Adrenal gland (tissue), 12 donors: Measurements from ENCODE around the gene NHSL2. TPM values are rescaled to one million over a fixed set of nuclear protein-coding genes. Genes with fewer than 3 reads are reported as not detected.

ENCODE experiments used
- DNase-seq, 7 donors: peaks; one replicate each; pipeline ENCODE4 v3.0.0-alpha.2; 2019 to 2020
- H3K27ac ChIP-seq, 5 donors: fragments of 200-600 bp; sonication (generic) in 4 of 5; 1 replicate in 3 of 5; 2 replicates in 2 of 5; pipeline versions ENCODE4 v1.5.1 to v1.8.0; 2016 to 2020; ENCODE audit warnings: mild to moderate bottlenecking in 1 of 5
- H3K27me3 ChIP-seq: fragments of 200-600 bp; 2 replicates; pipeline ENCODE4 v1.8.0; 2021
- H3K36me3 ChIP-seq, 2 donors: fragments of 200-600 bp; replicated peaks in 1 of 2; 1 replicate in 1 of 2; 2 replicates in 1 of 2; pipeline versions ENCODE4 v1.5.1 to v1.8.0; 2018 to 2022
- H3K4me1 ChIP-seq, 2 donors: fragments of 200-600 bp; replicated peaks in 1 of 2; 1 replicate in 1 of 2; 2 replicates in 1 of 2; pipeline versions ENCODE4 v1.5.1 to v1.8.0; 2018 to 2021
- H3K4me3 ChIP-seq, 4 donors: fragments of 200-600 bp; sonication (generic) in 3 of 4; one replicate each; pipeline ENCODE4 v1.5.1; 2016 to 2018
- H3K9me3 ChIP-seq, 3 donors: fragments of 200-600 bp; sonication (generic) in 1 of 3; replicated peaks in 1 of 3; 1 replicate in 2 of 3; 2 replicates in 1 of 3; pipeline versions ENCODE4 v1.5.1 to v1.8.0; 2016 to 2021
- CTCF ChIP-seq, 6 experiments: fragments of 450-650 bp in 4 of 6; fragments of 200-600 bp in 2 of 6; sonication (generic) in 1 of 6; IDR thresholded peaks; 1 replicate in 5 of 6; 2 replicates in 1 of 6; pipeline versions ENCODE4 v1.5.1 to v1.8.0; 2016 to 2021; ENCODE audit warnings: antibody characterized with exemption in 6 of 6, mild to moderate bottlenecking in 2 of 6, moderate library complexity in 1 of 6
- POLR2A ChIP-seq, 2 donors: fragments of 450-650 bp; IDR thresholded peaks; one replicate each; pipeline ENCODE4 v1.6.1; 2017; ENCODE audit warnings: antibody characterized with exemption in 2 of 2, mild to moderate bottlenecking in 2 of 2, moderate library complexity in 1 of 2
- WGBS, 4 donors: extraction: QIAGEN DNeasy Blood & Tissue Kit in 2 of 4; methylation state at CpG; one replicate each; pipeline versions ENCODE4 v1.1.5 to v1.1.7; 2013 to 2017; 5-methylcytosine and 5-hydroxymethylcytosine counted together
- intact Hi-C, 2 donors: fragments of 100-400 bp; cut with DNase I; formaldehyde crosslinking; loops; one replicate each; pipeline versions ENCODE4 v1.14.1 to v1.15.0; 2022 to 2023
- polyA plus RNA-seq, 3 donors: library from polyadenylated mRNA; stranded (reverse); fragments of 200-250 nt in 2 of 3; fragments of 350-450 nt in 1 of 3; fragmentation: Illumina TruSeq in 1 of 3; extraction: RNeasy Lipid Tissue Mini Kit (QIAGEN cat#74804) in 1 of 3; gene quantifications; one replicate each; pipeline ENCODE4 v1.2.3, GENCODE V29; 2013 to 2014
- total RNA-seq, 9 donors: library from RNA; depleted of rRNA in 4 of 9; stranded (reverse); fragments of >200 nt in 4 of 9; fragments of 120-200 nt in 1 of 9; fragmentation: NEBNext Ultra II Directional in 1 of 9; extraction: Animal tissue kit (Norgen Biotek cat#: 25700) in 1 of 9; gene quantifications; one replicate each; pipeline versions ENCODE4 v1.1.0 to v1.2.4, GENCODE V29; 2013 to 2023
- donor health status: healthy with polysubstance abuse.
- donor health status: Bipolar disorder and iron deficiency.
- donor health status: DM: yes; HTN: yes; CAD: no.
- donor health status: DM: no; HTN: no; CAD: no.
- donor health status: DM: no; HTN: no; CAD: no.
- donor health status: DM: yes; HTN: yes; CAD: no.

Gene NHSL2
- total and polyA plus RNA-seq, 12 donors: 1.3 to 18.2 (median 4.8) TPM

GRCh38 chrX:72005046-72005445 lies 94.4 kb downstream of the NHSL2 start:
- Histone ChIP-seq H3K9me3 (no peaks in the 10 kb centered on the region), H3K27me3 (peaks cover 8% of the 10 kb centered on the region), H3K36me3 (no peaks in the 10 kb centered on the region), H3K4me1 (no peaks in the 10 kb centered on the region), H3K4me3 (no peak overlapping the region), H3K27ac (no peak overlapping the region)
- TF ChIP-seq POLR2A (IDR thresholded peaks at IDR 0.05): no peak
- no peak for TF ChIP-seq CTCF (IDR thresholded peaks at IDR 0.05)
- WGBS, 4 donors: 86 to 100% (median 93%) methylated on average over 1 to 2 of the region's 2 CpGs
- intact Hi-C loops: loop anchor here in 1 of 2 donors (5.0 kb wide), 1 partner anchor 122 kb away; no protein-coding TSS in a partner anchor
- peak in 1 of 7 donors; percentile 1 for DNase-seq

- intact Hi-C loops: loop anchor here in 1 of 2 donors (5.0 kb wide), 1 partner anchor 121 kb away; no protein-coding TSS in a partner anchor
- WGBS, 4 donors: 83 to 96% (median 92%) methylated on average over 4 of the region's 4 CpGs
- TF ChIP-seq POLR2A (IDR thresholded peaks at IDR 0.05) (no peak), CTCF (IDR thresholded peaks at IDR 0.05) (no peak)
Observed at GRCh38 chrX:72006461-72006860, 95.8 kb downstream of the NHSL2 start.

GRCh38 chrX:72009731-72010130 lies 99.1 kb downstream of the NHSL2 start:
- Histone ChIP-seq H3K27ac (no peak overlapping the region), H3K9me3 (no peaks in the 10 kb centered on the region), H3K4me3 (no peak overlapping the region), H3K36me3 (no peaks in the 10 kb centered on the region), H3K27me3 (peaks cover 4% of the 10 kb centered on the region), H3K4me1 (no peaks in the 10 kb centered on the region)
- WGBS, 4 donors: 75 to 100% (median 87%) methylated on average over 1 to 2 of the region's 2 CpGs
- peak in 1 of 7 donors; percentile 1 for DNase-seq
- intact Hi-C loops: loop anchor here in 1 of 2 donors (5.0 kb wide), 1 partner anchor 118 kb away; no protein-coding TSS in a partner anchor
- TF ChIP-seq POLR2A (IDR thresholded peaks at IDR 0.05) (no peak), CTCF (IDR thresholded peaks at IDR 0.05) (no peak)

More at GRCh38 chrX:72006461-72006860, 95.8 kb downstream of the NHSL2 start:
- DNase-seq: peak in 1 of 7 donors; percentile 1
- H3K36me3 ChIP-seq: no peaks in the 10 kb centered on the region
- no peaks in the 10 kb centered on the region for H3K9me3 ChIP-seq
- no peaks in the 10 kb centered on the region for H3K4me1 ChIP-seq
- no peak overlapping the region for H3K27ac ChIP-seq
- no peak overlapping the region for H3K4me3 ChIP-seq
- peaks cover 8% of the 10 kb centered on the region for H3K27me3 ChIP-seq

- Histone ChIP-seq H3K27me3 (peaks cover 13% of the 10 kb centered on the region), H3K27ac (no peak overlapping the region), H3K9me3 (no peaks in the 10 kb centered on the region), H3K4me1 (no peaks in the 10 kb centered on the region), H3K4me3 (no peak overlapping the region), H3K36me3 (no peaks in the 10 kb centered on the region)
- DNase-seq: no peak
- TF ChIP-seq CTCF (IDR thresholded peaks at IDR 0.05) (no peak), POLR2A (IDR thresholded peaks at IDR 0.05) (no peak)
- intact Hi-C loops: no loop called here
- 77 to 92% (median 86%) methylated on average over 2 of the region's 2 CpGs for WGBS, 4 donors
Observed at GRCh38 chrX:72011734-72012133, 101.1 kb downstream of the NHSL2 start.
